ENCODE results near the gene PACS2.

Gene PACS2

DNA sequence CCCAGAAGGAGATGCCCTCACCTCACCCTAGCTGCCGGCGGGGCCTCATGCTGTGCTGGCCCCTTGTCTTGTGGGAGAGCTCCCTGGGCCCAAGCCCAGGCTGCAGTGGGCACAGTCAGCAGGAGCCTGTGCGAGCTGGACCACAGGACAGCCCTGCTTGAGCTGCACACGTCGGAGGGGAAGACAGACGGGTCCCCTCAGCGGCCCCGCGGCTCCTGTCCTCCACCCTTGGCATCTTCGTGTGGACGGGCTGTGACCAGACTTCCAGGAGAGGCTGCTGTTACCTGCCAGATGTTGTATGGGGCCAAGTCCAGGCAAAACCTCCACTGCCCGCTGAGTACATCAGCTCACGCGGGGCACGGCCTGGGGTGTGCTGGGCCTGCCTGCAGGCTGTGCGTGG is 74.4 kb downstream of the PACS2 start:
- TF ChIP-seq, protein P1, sequence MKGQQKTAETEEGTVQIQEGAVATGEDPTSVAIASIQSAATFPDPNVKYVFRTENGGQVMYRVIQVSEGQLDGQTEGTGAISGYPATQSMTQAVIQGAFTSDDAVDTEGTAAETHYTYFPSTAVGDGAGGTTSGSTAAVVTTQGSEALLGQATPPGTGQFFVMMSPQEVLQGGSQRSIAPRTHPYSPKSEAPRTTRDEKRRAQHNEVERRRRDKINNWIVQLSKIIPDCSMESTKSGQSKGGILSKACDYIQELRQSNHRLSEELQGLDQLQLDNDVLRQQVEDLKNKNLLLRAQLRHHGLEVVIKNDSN (IDR thresholded peaks at IDR 0.05), result no peak
- TF ChIP-seq EP300 (IDR thresholded peaks at IDR 0.05; ENCODE audit: borderline replicate concordance) (no peak), TAF1 (IDR thresholded peaks at IDR 0.05; ENCODE audit: low read depth) (no peak), CREB1 (IDR thresholded peaks at IDR 0.05; ENCODE audit: low read depth) (no peak), CEBPB (IDR thresholded peaks at IDR 0.05) (no peak), ZBTB7A (IDR thresholded peaks at IDR 0.05; ENCODE audit: low read depth) (no peak), NFIC (IDR thresholded peaks at IDR 0.05) (no peak), EGR1 (IDR thresholded peaks at IDR 0.05) (no peak), TCF12 (IDR thresholded peaks at IDR 0.05; ENCODE audit: low read depth) (no peak), TEAD4 (IDR thresholded peaks at IDR 0.05) (no peak), FOXM1 (IDR thresholded peaks at IDR 0.05; ENCODE audit: borderline replicate concordance, low read depth) (no peak), YY1 (IDR thresholded peaks at IDR 0.05; ENCODE audit: low read depth) (no peak), MAX (IDR thresholded peaks at IDR 0.05) (no peak), REST (IDR thresholded peaks at IDR 0.05; ENCODE audit: low read depth) (no peak), RAD21 (IDR thresholded peaks at IDR 0.05; ENCODE audit: low read depth) (no peak)

- TF ChIP-seq REST (IDR thresholded peaks at IDR 0.05; ENCODE audit: low read depth), result no peak
- TF ChIP-seq EGR1 (IDR thresholded peaks at IDR 0.05), result no peak
- TF ChIP-seq EP300 (IDR thresholded peaks at IDR 0.05; ENCODE audit: borderline replicate concordance), result no peak
- TF ChIP-seq NFIC (IDR thresholded peaks at IDR 0.05), result no peak
- no peak for TF ChIP-seq FOXM1 (IDR thresholded peaks at IDR 0.05; ENCODE audit: borderline replicate concordance, low read depth)
- no peak for TF ChIP-seq RAD21 (IDR thresholded peaks at IDR 0.05; ENCODE audit: low read depth)
- no peak for TF ChIP-seq TCF12 (IDR thresholded peaks at IDR 0.05; ENCODE audit: low read depth)
Observed at GRCh38 chr14:105389534-105389933, 75.0 kb downstream of the PACS2 start.

DNA sequence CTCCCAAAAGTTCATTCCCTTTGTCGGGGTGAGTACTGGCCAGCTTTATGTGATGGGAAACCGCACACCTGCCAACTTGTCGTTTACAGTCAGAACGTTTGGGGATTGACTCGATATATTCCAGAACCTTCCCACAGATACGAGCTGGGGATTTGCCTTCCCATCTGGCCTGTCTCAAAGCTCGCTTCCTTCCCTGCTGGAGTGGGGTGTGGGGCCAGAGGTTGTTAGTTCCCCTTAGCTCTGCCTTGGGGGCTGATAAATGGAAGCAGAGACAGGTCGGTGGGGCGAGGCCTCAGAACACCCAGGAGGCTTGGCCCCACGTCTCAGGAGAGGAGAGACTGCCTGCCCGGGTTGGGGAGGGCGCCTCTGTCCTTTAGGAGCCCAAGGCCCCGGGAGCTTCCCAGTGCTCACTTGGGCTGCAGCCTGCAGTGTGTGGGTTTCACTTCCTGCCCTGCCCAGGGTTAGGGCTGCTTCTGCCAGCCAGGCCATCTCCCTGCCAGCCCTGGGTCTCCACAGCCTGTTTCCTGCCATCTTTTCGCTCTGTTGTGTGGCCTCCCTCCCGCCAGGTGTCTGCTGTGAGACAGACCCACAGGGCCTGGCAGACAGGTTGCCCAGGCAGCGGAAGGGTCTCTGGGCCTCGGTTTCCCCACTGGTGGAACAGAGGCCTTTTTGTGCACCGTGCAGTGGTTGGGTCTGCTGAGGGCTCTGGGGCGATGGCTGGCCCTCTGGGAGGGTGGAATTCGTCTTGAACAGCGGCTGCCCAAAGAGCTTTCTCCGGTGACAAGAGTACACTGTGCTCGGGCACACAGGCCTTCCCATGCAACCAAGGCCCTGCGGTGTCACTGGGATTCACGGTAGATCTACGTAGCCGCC is 75.7 kb downstream of the PACS2 start:
- TF ChIP-seq EP300 (IDR thresholded peaks at IDR 0.05; ENCODE audit: borderline replicate concordance) (no peak), ZBTB7A (IDR thresholded peaks at IDR 0.05; ENCODE audit: low read depth) (no peak), TCF12 (IDR thresholded peaks at IDR 0.05; ENCODE audit: low read depth) (no peak), NFIC (IDR thresholded peaks at IDR 0.05) (no peak), REST (IDR thresholded peaks at IDR 0.05; ENCODE audit: low read depth) (no peak), TAF1 (IDR thresholded peaks at IDR 0.05; ENCODE audit: low read depth) (no peak), TEAD4 (IDR thresholded peaks at IDR 0.05) (no peak), EGR1 (IDR thresholded peaks at IDR 0.05) (no peak), CEBPB (IDR thresholded peaks at IDR 0.05) (no peak), CREB1 (IDR thresholded peaks at IDR 0.05; ENCODE audit: low read depth) (no peak), MAX (IDR thresholded peaks at IDR 0.05) (no peak)

DNA sequence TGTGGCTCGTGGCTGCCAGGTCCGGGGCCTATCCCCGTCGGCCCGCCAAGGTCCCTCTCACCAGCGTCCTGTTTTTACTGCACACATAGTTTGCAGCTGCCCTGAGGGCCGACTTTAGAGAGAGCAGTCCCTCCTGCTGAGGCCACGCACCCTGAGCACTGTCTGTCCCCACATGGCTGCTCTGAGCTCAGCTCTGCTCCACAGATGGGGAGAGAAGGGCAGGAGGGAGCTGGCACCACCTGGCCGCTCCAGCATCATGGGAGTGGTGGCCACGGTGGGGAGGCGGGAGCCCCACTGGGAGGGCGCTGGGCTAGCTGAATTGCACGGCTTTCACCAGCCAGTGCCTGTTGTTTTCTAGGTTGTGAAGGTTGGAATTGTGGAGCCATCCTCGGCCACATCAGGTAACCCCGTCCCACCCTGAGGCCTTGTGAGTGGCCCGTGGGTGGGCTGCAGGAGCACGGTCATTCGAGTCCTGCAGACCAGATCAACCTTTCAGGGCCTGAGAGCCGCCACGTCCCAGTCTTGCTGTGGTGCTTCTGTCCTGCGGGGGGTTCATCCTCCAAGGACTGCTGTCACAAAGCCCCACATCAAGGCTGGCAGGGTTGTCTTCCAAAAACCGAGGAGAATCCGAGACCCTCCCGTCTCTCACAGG is 76.4 kb downstream of the PACS2 start:
- TF ChIP-seq NFIC (IDR thresholded peaks at IDR 0.05), result no peak
- TF ChIP-seq MAX (IDR thresholded peaks at IDR 0.05), result no peak
- TF ChIP-seq CREB1 (IDR thresholded peaks at IDR 0.05; ENCODE audit: low read depth), result no peak
- TF ChIP-seq TAF1 (IDR thresholded peaks at IDR 0.05; ENCODE audit: low read depth), result no peak
- no peak for TF ChIP-seq EGR1 (IDR thresholded peaks at IDR 0.05)
- TF ChIP-seq FOXM1 (IDR thresholded peaks at IDR 0.05; ENCODE audit: borderline replicate concordance, low read depth), result no peak
- TF ChIP-seq TEAD4 (IDR thresholded peaks at IDR 0.05), result no peak
- TF ChIP-seq RAD21 (IDR thresholded peaks at IDR 0.05; ENCODE audit: low read depth), result no peak
- TF ChIP-seq, protein P1 (IDR thresholded peaks at IDR 0.05), result no peak
- TF ChIP-seq YY1 (IDR thresholded peaks at IDR 0.05; ENCODE audit: low read depth), result no peak

Measured in Ishikawa (cell line).